Activated CD8-positive, alpha-beta memory T cell treated with anti-CD3 and anti-CD28 coated beads, Interleukin-2, amount 10 ng/mL, durations not matched to agents 7 days and 5 days (primary cell): Measurements from ENCODE around the gene CER1. TPM values are rescaled to one million over a fixed set of nuclear protein-coding genes. Genes with fewer than 3 reads are reported as not detected.

Experiments
- ATAC-seq: fragments of 150-1000 bp; cut with Tn5 transposase; one replicate; pipeline ENCODE4 v1.10.0; 2021; ENCODE audit warnings: moderate library complexity
- CTCF ChIA-PET: fragments of 350-600 bp; sonication (Branson Sonifier 250); formaldehyde crosslinking; loops from one replicate; lab custom pipeline; 2021; ENCODE audit warnings: antibody characterized with exemption; lab: Charles Lee
- DNase-seq: peaks from one replicate; pipeline ENCODE4 v3.0.0-alpha.2; 2020
- H3K27ac Mint-ChIP-seq: one replicate; pipeline ENCODE4 v1.8.0; 2021; ENCODE audit warnings: mild to moderate bottlenecking, mixed read lengths
- H3K27me3 Mint-ChIP-seq: one replicate; pipeline ENCODE4 v1.8.0; 2021; ENCODE audit warnings: mixed read lengths
- H3K36me3 Mint-ChIP-seq: one replicate; pipeline ENCODE4 v1.8.0; 2021; ENCODE audit warnings: mild to moderate bottlenecking, mixed read lengths
- H3K4me1 Mint-ChIP-seq: one replicate; pipeline ENCODE4 v1.8.0; 2021; ENCODE audit warnings: mixed read lengths
- H3K4me3 Mint-ChIP-seq: one replicate; pipeline ENCODE4 v1.8.0; 2021; ENCODE audit warnings: mild to moderate bottlenecking, moderate library complexity, mixed read lengths
- H3K9me3 Mint-ChIP-seq: one replicate; pipeline ENCODE4 v1.8.0; 2022; ENCODE audit warnings: low read depth, mixed read lengths
- total RNA-seq, 2 experiments: library from RNA; stranded (reverse); gene quantifications; one replicate each; pipeline ENCODE4 v1.2.3, GENCODE V29; 2021

Gene CER1, protein sequence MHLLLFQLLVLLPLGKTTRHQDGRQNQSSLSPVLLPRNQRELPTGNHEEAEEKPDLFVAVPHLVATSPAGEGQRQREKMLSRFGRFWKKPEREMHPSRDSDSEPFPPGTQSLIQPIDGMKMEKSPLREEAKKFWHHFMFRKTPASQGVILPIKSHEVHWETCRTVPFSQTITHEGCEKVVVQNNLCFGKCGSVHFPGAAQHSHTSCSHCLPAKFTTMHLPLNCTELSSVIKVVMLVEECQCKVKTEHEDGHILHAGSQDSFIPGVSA
- total RNA-seq = not detected

DNA sequence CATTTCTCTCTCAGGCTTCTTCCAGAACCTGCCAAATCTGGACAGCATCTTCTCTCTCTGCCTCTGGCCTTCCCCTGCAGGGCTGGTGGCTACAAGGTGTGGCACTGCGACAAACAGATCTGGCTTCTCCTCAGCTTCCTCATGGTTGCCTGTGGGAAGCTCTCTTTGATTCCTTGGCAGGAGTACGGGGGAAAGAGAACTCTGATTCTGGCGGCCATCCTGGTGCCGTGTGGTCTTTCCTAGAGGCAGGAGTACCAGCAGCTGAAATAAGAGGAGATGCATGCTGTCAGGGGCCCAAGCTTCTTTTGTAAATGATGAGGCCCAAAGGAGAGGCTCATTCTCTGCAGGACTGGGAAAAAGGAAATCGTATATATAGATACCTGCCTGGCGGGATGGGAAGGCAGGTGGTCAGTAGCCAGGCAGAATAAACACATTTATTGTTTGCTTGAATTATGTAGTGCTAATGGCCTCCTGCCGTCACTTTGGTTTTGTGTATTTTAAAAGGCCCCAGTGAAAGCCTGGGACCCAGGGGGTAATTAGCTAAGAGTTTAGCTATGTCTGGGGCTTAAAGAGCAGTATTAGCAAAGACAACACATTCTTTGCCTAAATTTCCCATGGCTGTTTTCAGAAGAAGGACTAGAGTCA, at the start of gene CER1:
Gene CER1 (minus strand): TSS at position 343 of the 645 bp plus-strand sequence. CDS start 61 bp downstream, at position 282.
- H3K9me3 Mint-ChIP-seq = no peaks in the 10 kb centered on the region
- ATAC-seq (no peak), DNase-seq (no peak)
- CTCF ChIA-PET = no interaction called here
- H3K27ac Mint-ChIP-seq = no peak within 1 kb of the TSS
- H3K4me1 Mint-ChIP-seq = no peaks in the 10 kb centered on the region
- H3K27me3 Mint-ChIP-seq = peaks cover 21% of the 10 kb centered on the region
- no peak within 1 kb of the TSS for H3K4me3 Mint-ChIP-seq
- H3K36me3 Mint-ChIP-seq = no peaks in the 10 kb centered on the region

DNA sequence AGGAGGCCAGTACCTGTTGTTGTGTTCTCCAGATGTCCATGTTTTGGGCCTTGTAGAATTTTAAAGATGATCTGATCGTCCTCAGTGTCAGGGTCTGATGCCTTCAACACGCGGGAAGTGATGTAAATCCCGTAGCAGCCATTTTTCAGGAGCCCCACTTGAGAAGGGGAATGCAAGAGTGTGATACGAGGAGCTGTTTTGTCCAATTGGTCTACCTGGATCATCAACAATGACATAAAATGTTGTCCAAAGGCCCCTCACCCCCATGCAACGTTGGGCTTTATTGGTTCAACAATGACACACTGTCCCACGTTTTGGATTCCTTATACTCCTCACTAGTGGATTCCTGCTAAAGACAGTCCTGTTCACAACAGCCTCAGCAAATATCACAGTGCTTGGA, 48.1 kb upstream of the CER1 start:
- H3K4me3 Mint-ChIP-seq = no peak overlapping the region
- peaks cover 27% of the 10 kb centered on the region for H3K27me3 Mint-ChIP-seq
- H3K4me1 Mint-ChIP-seq = no peaks in the 10 kb centered on the region
- no peak overlapping the region for H3K27ac Mint-ChIP-seq
- DNase-seq (no peak), ATAC-seq (no peak)
- H3K9me3 Mint-ChIP-seq = no peaks in the 10 kb centered on the region
- no peaks in the 10 kb centered on the region for H3K36me3 Mint-ChIP-seq
- CTCF ChIA-PET = interaction anchor here (1.1 kb wide), 1 partner anchor 110 kb away, joined by 3 read pairs; no protein-coding TSS in a partner anchor

DNA sequence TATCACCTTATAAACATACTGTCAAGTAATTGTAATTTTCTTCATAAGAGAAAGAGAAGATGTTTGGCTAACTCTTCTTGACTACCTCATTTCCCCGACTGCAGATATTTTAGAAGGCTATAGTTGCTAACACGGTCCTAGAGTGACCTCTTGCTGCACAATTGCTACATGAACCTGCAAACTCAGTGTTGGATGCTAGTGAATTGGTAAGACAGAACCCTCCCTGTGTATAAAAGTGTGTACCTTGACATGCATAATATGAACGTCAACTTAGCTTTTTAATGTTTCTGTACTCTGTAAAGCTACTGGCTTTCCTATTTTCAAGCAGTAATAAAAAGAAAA, 46.7 kb upstream of the CER1 start:
- Mint-ChIP-seq H3K27ac (no peak overlapping the region), H3K4me1 (no peaks in the 10 kb centered on the region), H3K27me3 (peaks cover 29% of the 10 kb centered on the region), H3K9me3 (no peaks in the 10 kb centered on the region), H3K36me3 (no peaks in the 10 kb centered on the region), H3K4me3 (no peak overlapping the region)
- no peak for ATAC-seq
- DNase-seq = no peak
- CTCF ChIA-PET = interaction anchor here (1.1 to 2.3 kb wide), 10 partner anchors 11 to 304 kb away, joined by 3 to 10 read pairs (median 4); partner anchors contain the start of gene ZDHHC21

DNA sequence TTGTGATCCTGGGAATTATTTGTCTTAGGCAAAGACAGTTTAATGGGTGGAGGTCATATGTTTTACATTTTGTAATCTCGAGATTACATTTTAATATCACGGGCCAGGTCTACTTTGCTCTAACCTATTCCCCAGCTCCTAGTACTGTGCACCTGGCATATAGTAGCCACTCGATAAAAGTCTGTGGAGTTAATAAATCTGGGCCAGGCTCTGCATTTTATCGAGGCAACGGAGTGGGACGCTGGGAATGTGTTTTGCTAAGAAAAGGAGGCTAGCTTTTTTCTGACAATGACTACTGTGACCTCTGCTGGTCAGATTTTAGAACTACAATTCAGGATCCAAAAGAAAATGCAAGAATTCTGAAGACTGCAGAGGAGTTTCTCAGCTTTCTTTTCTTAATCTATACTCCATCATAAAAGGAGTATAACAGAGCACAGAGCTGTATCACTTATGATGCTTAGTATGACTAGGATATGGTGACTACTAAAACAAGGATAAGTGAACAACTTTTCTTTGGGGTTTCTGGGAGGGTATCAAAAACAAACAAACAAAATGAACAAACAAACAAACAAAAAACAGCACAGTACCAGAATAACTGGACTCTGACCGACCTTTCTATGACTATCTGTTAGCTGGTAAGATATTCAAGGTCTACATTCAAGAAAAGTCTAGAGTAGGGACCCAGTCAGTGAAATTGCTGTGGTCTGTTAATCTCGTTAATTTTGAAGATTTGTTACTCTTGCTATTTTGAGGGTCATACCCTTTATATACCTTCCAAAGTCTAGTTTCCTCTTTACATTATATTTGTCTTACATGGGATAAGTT, 46.1 kb upstream of the CER1 start:
- no peaks in the 10 kb centered on the region for H3K36me3 Mint-ChIP-seq
- no peak overlapping the region for H3K27ac Mint-ChIP-seq
- ATAC-seq (no peak), DNase-seq (no peak)
- no peaks in the 10 kb centered on the region for H3K4me1 Mint-ChIP-seq
- H3K9me3 Mint-ChIP-seq = no peaks in the 10 kb centered on the region
- CTCF ChIA-PET = interaction anchor here (0.7 to 2.3 kb wide), 12 partner anchors 10 to 304 kb away, joined by 3 to 10 read pairs (median 4); partner anchors contain the start of gene ZDHHC21
- no peak overlapping the region for H3K4me3 Mint-ChIP-seq
- H3K27me3 Mint-ChIP-seq = peaks cover 29% of the 10 kb centered on the region

DNA sequence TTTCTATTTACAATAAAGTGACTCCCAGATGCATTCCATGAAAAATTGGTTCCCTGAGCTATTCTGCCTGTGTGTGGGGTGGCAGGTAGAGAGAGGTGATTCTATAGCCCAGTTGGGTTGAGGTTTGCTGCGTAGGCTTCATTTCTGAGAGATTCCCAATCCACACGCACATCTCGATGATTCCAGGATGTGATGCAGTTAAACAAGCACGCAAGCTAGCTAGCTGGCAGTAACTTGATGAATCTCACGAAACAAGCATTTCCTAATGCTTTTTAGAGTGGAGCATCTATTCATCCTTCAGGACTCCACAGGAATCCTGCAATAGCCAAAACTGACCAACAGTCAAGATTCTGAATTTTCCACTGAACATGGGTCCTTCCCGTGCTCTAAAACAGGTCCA, 43.8 kb upstream of the CER1 start:
- Mint-ChIP-seq H3K4me3 (no peak overlapping the region), H3K27ac (no peak overlapping the region), H3K27me3 (peaks cover 34% of the 10 kb centered on the region), H3K36me3 (no peaks in the 10 kb centered on the region), H3K9me3 (no peaks in the 10 kb centered on the region), H3K4me1 (no peaks in the 10 kb centered on the region)
- no peak for ATAC-seq
- CTCF ChIA-PET = interaction anchor here (1.0 to 1.6 kb wide), 2 partner anchors 23 to 105 kb away, joined by 3 to 4 read pairs; no protein-coding TSS in a partner anchor
- no peak for DNase-seq

DNA sequence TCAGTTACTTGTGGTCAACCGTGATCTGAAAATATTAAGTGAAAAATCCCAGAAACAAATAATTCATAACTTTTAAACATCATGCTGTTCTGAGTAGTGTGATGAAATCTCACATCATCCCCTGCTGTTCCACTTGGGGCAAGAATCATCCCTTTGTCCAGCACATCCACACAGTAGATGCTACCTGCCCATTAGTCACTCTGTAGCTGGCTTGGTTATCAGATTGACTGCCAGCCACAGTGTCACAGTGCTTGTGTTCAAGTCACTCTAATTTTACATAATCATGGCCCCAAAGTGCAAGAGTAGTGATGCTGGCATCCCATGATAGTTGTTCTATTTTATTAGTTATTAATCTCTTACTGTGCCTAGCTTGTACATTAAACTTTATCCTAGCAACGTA, 39.1 kb upstream of the CER1 start:
- DNase-seq (no peak), ATAC-seq (no peak)
- H3K27me3 Mint-ChIP-seq = peaks cover 24% of the 10 kb centered on the region
- CTCF ChIA-PET = no interaction called here
- no peaks in the 10 kb centered on the region for H3K4me1 Mint-ChIP-seq
- H3K9me3 Mint-ChIP-seq = no peaks in the 10 kb centered on the region
- no peaks in the 10 kb centered on the region for H3K36me3 Mint-ChIP-seq
- no peak overlapping the region for H3K4me3 Mint-ChIP-seq
- H3K27ac Mint-ChIP-seq = no peak overlapping the region

DNA sequence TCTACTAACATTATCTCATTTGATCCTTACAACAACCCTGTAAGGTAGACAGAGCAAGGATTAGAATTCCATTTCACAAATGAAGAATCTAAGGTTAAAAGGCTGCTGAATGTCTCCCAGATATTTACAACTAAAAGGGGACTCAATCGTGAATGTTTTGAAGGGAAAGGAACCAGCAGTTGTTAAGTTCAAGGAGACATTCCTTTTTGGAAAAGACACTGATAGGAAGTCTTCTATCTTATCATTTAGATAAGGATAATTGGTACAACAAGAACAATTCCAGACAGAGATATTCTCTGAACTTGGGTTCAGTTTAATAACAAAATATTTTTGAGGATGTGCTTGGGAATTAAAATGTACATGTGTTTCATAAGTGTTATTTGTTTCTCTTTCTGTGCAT, 37.5 kb upstream of the CER1 start:
- Mint-ChIP-seq H3K4me1 (no peaks in the 10 kb centered on the region), H3K36me3 (no peaks in the 10 kb centered on the region), H3K27ac (no peak overlapping the region), H3K4me3 (no peak overlapping the region), H3K9me3 (no peaks in the 10 kb centered on the region), H3K27me3 (peaks cover 18% of the 10 kb centered on the region)
- CTCF ChIA-PET = no interaction called here
- DNase-seq = no peak
- ATAC-seq = no peak

DNA sequence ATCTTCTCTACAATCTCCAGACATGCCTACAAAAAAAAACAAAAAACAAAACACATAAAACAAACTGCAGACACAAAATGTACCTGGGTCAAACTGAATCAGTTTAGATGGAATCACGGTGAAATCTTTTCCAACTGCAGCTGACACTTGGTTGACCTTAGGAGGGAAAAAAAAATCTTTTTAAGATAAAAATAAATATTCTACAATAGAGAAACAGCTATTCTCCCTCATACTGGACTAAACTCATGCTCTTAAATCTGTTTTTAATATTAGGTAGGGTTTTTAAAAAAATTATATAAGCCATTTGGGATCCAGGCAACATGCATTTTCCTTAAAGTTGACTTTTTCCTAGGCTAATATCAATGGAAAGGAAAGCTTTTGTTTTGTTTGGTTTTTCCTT, 33.8 kb upstream of the CER1 start:
- no peak overlapping the region for H3K27ac Mint-ChIP-seq
- peaks cover 19% of the 10 kb centered on the region for H3K27me3 Mint-ChIP-seq
- H3K9me3 Mint-ChIP-seq = no peaks in the 10 kb centered on the region
- no peaks in the 10 kb centered on the region for H3K36me3 Mint-ChIP-seq
- no peaks in the 10 kb centered on the region for H3K4me1 Mint-ChIP-seq
- ATAC-seq (no peak), DNase-seq (no peak)
- CTCF ChIA-PET = interaction anchor here (1.4 kb wide), 1 partner anchor 12 kb away, joined by 5 read pairs; no protein-coding TSS in a partner anchor
- no peak overlapping the region for H3K4me3 Mint-ChIP-seq

DNA sequence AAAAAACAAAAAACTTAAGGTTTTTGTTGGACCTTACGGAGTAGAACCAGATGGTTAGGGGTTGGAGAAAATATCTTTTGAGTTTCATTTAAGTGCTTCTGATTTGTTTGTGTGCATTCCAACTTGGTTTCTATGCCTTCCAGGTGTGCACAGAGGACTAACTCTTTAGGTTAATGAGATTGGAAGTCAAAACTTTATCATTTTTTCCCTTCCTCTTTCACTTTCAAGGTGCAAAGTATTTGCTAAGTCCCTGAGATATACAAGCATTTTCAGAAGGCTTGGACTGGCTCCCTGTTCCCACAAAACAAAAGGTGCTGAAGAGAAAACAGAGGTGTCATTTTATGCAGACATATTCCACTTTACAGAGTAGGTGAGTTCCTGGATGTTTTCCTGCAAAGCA, 30.3 kb upstream of the CER1 start:
- no peaks in the 10 kb centered on the region for H3K9me3 Mint-ChIP-seq
- DNase-seq = no peak
- no peak overlapping the region for H3K4me3 Mint-ChIP-seq
- H3K4me1 Mint-ChIP-seq = no peaks in the 10 kb centered on the region
- ATAC-seq = no peak
- H3K27me3 Mint-ChIP-seq = peaks cover 33% of the 10 kb centered on the region
- no peak overlapping the region for H3K27ac Mint-ChIP-seq
- no peaks in the 10 kb centered on the region for H3K36me3 Mint-ChIP-seq
- CTCF ChIA-PET = no interaction called here

DNA sequence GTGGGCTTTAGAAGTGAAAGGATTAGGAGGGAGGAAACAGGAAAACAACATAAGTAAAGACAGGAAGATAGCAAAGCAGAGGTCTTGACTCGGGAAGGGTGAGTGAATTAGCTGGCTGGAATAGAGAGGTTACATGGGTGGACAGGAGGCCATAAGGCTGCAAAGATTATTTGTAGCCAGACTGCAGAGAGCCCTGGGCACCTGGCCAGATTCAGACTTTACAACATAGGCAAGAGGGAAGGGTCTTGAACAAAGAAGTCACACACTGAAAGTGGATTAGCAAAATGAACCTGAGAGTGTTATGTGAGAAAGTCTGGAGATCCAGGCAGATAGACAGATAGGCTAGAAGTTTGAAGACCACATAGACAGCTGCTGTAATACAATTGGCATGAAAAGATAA, 29.7 kb upstream of the CER1 start:
- CTCF ChIA-PET = interaction anchor here (2.1 kb wide), 1 partner anchor 16 kb away, joined by 6 read pairs; no protein-coding TSS in a partner anchor
- H3K36me3 Mint-ChIP-seq = no peaks in the 10 kb centered on the region

DNA sequence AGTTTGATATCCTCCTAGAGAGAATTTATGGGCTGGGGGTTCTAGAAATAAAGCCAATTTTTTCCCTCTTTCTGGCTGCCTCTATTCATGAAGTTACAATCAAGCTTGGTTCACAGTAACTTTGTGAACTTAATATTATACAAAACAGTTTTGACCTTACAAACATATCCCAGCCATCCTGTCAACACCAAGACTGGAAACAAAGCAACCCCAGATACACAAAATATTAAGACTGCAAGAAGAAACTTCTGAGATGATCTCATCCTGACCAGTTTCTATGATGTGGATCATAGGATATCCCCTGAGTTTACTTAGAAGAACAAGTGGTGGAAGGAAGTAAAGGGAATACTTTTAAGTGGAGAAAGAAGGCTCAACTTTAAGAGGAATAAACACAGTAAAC, 28.3 kb upstream of the CER1 start:
- Mint-ChIP-seq H3K27me3 (peaks cover 39% of the 10 kb centered on the region), H3K4me1 (no peaks in the 10 kb centered on the region), H3K9me3 (no peaks in the 10 kb centered on the region), H3K27ac (no peak overlapping the region), H3K36me3 (no peaks in the 10 kb centered on the region), H3K4me3 (no peak overlapping the region)
- DNase-seq (no peak), ATAC-seq (no peak)
- CTCF ChIA-PET = interaction anchor here (1.2 to 2.1 kb wide), 2 partner anchors 14 to 17 kb away, joined by 3 to 6 read pairs; no protein-coding TSS in a partner anchor

More for the DNA sequence above, 29.7 kb upstream of the CER1 start:
- Mint-ChIP-seq H3K9me3 (no peaks in the 10 kb centered on the region), H3K27me3 (peaks cover 33% of the 10 kb centered on the region), H3K4me1 (no peaks in the 10 kb centered on the region), H3K27ac (no peak overlapping the region), H3K4me3 (no peak overlapping the region)
- DNase-seq = no peak
- ATAC-seq = no peak

DNA sequence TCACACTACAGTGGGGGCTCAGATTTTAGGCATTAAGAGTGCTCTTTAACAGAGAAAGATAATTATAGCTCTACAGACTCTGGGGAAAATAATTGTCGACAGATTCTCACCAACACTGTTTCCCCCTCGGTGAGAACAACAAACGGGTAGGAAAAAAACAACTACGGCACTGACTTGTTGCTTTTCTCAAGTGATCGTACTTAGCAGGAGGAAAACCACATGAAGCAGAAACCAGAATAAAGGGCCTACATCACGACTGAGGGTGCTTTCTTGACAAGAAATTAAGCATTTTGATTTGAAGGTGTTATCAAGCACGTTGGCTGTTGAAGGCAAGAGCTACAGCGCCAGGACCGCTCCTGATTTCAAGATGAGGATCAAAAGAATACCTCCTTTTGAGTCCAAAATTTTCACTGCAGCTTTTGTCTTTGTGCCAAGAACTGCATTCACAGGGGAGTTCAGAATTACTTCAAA, 27.2 kb upstream of the CER1 start:
- Mint-ChIP-seq H3K4me3 (no peak overlapping the region), H3K36me3 (no peaks in the 10 kb centered on the region), H3K9me3 (no peaks in the 10 kb centered on the region), H3K4me1 (no peaks in the 10 kb centered on the region), H3K27ac (no peak overlapping the region), H3K27me3 (peaks cover 41% of the 10 kb centered on the region)
- CTCF ChIA-PET = no interaction called here
- ATAC-seq (no peak), DNase-seq (no peak)

DNA sequence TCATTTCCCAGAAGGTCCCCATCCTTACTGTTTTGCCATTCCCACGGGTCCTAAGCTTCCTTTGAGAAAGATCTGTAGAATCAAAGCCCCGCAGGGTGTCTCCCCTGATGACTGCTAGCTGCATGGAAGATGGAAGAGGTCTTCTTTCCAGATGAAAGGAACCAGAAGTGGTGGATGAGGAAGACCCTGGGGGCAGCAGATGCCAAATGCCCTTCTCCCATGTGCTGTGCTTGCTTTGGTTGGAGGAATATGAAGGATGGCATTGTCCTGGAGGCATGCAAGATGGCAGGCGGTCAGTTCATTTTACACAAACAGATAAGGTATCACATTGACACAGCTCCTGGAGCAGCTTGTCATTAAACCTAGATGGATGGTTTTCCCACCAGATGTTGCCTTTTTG, 25.8 kb upstream of the CER1 start:
- no peak overlapping the region for H3K4me3 Mint-ChIP-seq
- peaks cover 43% of the 10 kb centered on the region for H3K27me3 Mint-ChIP-seq
- CTCF ChIA-PET = no interaction called here
- H3K27ac Mint-ChIP-seq = no peak overlapping the region
- H3K4me1 Mint-ChIP-seq = no peaks in the 10 kb centered on the region
- H3K36me3 Mint-ChIP-seq = no peaks in the 10 kb centered on the region
- ATAC-seq = no peak
- no peak for DNase-seq
- no peaks in the 10 kb centered on the region for H3K9me3 Mint-ChIP-seq
